IPS-20b (cell line): ENCODE measurements around the gene C1orf74.

ENCODE experiments used
- H3K27ac ChIP-seq: one replicate; pipeline ENCODE4 v1.5.1; 2013; ENCODE audit warnings: low read length
- H3K27me3 ChIP-seq: 2 replicates; pipeline ENCODE4 v1.6.1; 2013; ENCODE audit warnings: mild to moderate bottlenecking, low read length, inconsistent platforms; ENCODE audit not compliant: insufficient read depth
- H3K36me3 ChIP-seq: 2 replicates; pipeline ENCODE4 v1.6.1; 2013; ENCODE audit warnings: low read depth, mild to moderate bottlenecking, inconsistent platforms, low read length, moderate library complexity; ENCODE audit not compliant: insufficient read depth
- H3K4me1 ChIP-seq: 2 replicates; pipeline ENCODE4 v1.6.1; 2013; ENCODE audit warnings: mild to moderate bottlenecking, control low read depth, inconsistent platforms, low read length, moderate library complexity; ENCODE audit not compliant: insufficient read depth
- H3K4me3 ChIP-seq: 2 replicates; pipeline ENCODE4 v1.5.1; 2013; ENCODE audit warnings: mild to moderate bottlenecking, low read length, inconsistent platforms
- H3K9ac ChIP-seq: 2 replicates; pipeline ENCODE4 v1.6.1; 2013; ENCODE audit warnings: low read depth, mild to moderate bottlenecking, inconsistent platforms, low read length, moderate library complexity
- H3K9me3 ChIP-seq: 2 replicates; pipeline ENCODE4 v1.6.1; 2013; ENCODE audit warnings: mild to moderate bottlenecking, low read depth, low read length, inconsistent platforms; ENCODE audit not compliant: insufficient read depth

Gene C1orf74

GRCh38 chr1:209737118-209737505 lies 47.2 kb downstream of the C1orf74 start:
- no peaks in the 10 kb centered on the region for H3K9me3 ChIP-seq
- no peaks in the 10 kb centered on the region for H3K36me3 ChIP-seq
- H3K4me1 ChIP-seq: no peaks in the 10 kb centered on the region
- peaks cover 19% of the 10 kb centered on the region; the same call in 1 of the 2 replicates for H3K27me3 ChIP-seq
- no peak overlapping the region for H3K9ac ChIP-seq
- no peak overlapping the region for H3K27ac ChIP-seq
- no peak overlapping the region for H3K4me3 ChIP-seq

- Histone ChIP-seq H3K9ac (no peak overlapping the region), H3K36me3 (no peaks in the 10 kb centered on the region), H3K4me1 (no peaks in the 10 kb centered on the region), H3K27me3 (peaks cover 19% of the 10 kb centered on the region; the same call in 1 of the 2 replicates), H3K4me3 (no peak overlapping the region), H3K9me3 (no peaks in the 10 kb centered on the region), H3K27ac (no peak overlapping the region)
Observed at GRCh38 chr1:209736490-209737117, 47.8 kb downstream of the C1orf74 start.

GRCh38 chr1:209733409-209734192 lies 50.8 kb downstream of the C1orf74 start:
- Histone ChIP-seq H3K4me3 (no peak overlapping the region), H3K4me1 (no peaks in the 10 kb centered on the region), H3K27me3 (peaks cover 19% of the 10 kb centered on the region; the same call in 1 of the 2 replicates), H3K9me3 (no peaks in the 10 kb centered on the region), H3K9ac (no peak overlapping the region), H3K27ac (no peak overlapping the region), H3K36me3 (no peaks in the 10 kb centered on the region)

- Histone ChIP-seq H3K27me3 (peaks cover 19% of the 10 kb centered on the region; the same call in 1 of the 2 replicates), H3K9me3 (no peaks in the 10 kb centered on the region), H3K4me1 (no peaks in the 10 kb centered on the region), H3K27ac (no peak overlapping the region), H3K36me3 (no peaks in the 10 kb centered on the region), H3K9ac (no peak overlapping the region), H3K4me3 (no peak overlapping the region)
Observed at GRCh38 chr1:209732725-209733124, 51.6 kb downstream of the C1orf74 start.

- Histone ChIP-seq H3K27ac (no peak overlapping the region), H3K9me3 (no peaks in the 10 kb centered on the region), H3K9ac (no peak overlapping the region), H3K36me3 (no peaks in the 10 kb centered on the region), H3K4me3 (no peak overlapping the region), H3K27me3 (no peaks in the 10 kb centered on the region), H3K4me1 (no peaks in the 10 kb centered on the region)
Observed at GRCh38 chr1:209729436-209729835, 54.9 kb downstream of the C1orf74 start.
